Gastrocnemius medialis (tissue), 4 donors: ENCODE measurements around the gene CFAP221. TPM values are rescaled to one million over a fixed set of nuclear protein-coding genes. Genes with fewer than 3 reads are reported as not detected.

Experiments used
- ATAC-seq, 2 donors: fragments of 150-250 bp; one replicate each; pipeline ENCODE4 v1.9.1; 2016
- DNase-seq, 2 donors: peaks; one replicate each; pipeline ENCODE4 v3.0.0-alpha.2; 2019
- H3K27ac ChIP-seq, 4 donors: fragments of 200-600 bp; sonication (generic); 1 replicate in 1 of 4; 2 replicates in 3 of 4; pipeline ENCODE4 v1.5.1; 2016 to 2018; ENCODE audit warnings: mild to moderate bottlenecking in 2 of 4, moderate library complexity in 1 of 4
- H3K27me3 ChIP-seq, 3 donors: fragments of 200-600 bp; sonication (generic) in 2 of 3; 1 replicate in 1 of 3; 2 replicates in 2 of 3; pipeline versions ENCODE4 v1.5.1 to v1.6.0; 2016 to 2019; ENCODE audit warnings: mild to moderate bottlenecking in 1 of 3, moderate library complexity in 1 of 3
- H3K36me3 ChIP-seq, 2 donors: fragments of 200-600 bp; sonication (generic) in 1 of 2; one replicate each; pipeline ENCODE4 v1.5.1; 2017 to 2018
- H3K4me1 ChIP-seq, 2 donors: fragments of 200-600 bp; sonication (generic) in 1 of 2; one replicate each; pipeline ENCODE4 v1.5.1; 2016 to 2017; ENCODE audit warnings: mild to moderate bottlenecking in 2 of 2
- H3K4me3 ChIP-seq, 4 donors: fragments of 200-600 bp; sonication (generic) in 3 of 4; 1 replicate in 1 of 4; 2 replicates in 3 of 4; pipeline ENCODE4 v1.5.1; 2016 to 2019; ENCODE audit warnings: mild to moderate bottlenecking in 2 of 4
- H3K9me3 ChIP-seq, 3 donors: fragments of 200-600 bp; sonication (generic) in 2 of 3; 1 replicate in 1 of 3; 2 replicates in 2 of 3; pipeline ENCODE4 v1.5.1; 2016 to 2019
- POLR2A ChIP-seq, 2 donors: fragments of 450-650 bp; IDR thresholded peaks; one replicate each; pipeline ENCODE4 v1.6.1; 2017; ENCODE audit warnings: antibody characterized with exemption in 2 of 2, mild to moderate bottlenecking in 2 of 2, moderate library complexity in 2 of 2
- in situ Hi-C, 4 donors: fragments of 200-750 bp; cut with MboI; loops; one replicate each; pipeline versions ENCODE4 v1.15.0 to v1.8.0; 2017; ENCODE audit warnings: low sequenced_read_pairs in 4 of 4
- intact Hi-C: fragments of 100-400 bp; cut with DNase I; formaldehyde crosslinking; loops from one replicate; pipeline ENCODE4 v1.15.1; 2023; ENCODE audit warnings: low total_unique reads
- total RNA-seq, 4 donors: library from RNA; depleted of rRNA; stranded (reverse); fragments of >200 nt; gene quantifications; one replicate each; pipeline versions ENCODE4 v1.1.0 to v1.2.3, GENCODE V29; 2016
- TF ChIP-seq, protein P1 (sequence below), 5 experiments: fragments of 450-650 bp in 3 of 5; fragments of 200-600 bp in 2 of 5; sonication (generic) in 2 of 5; IDR thresholded peaks in 4 of 5; conservative IDR thresholded peaks in 1 of 5; 1 replicate in 4 of 5; 2 replicates in 1 of 5; pipeline ENCODE4 v1.5.1; 2016 to 2019; ENCODE audit warnings: antibody characterized with exemption in 5 of 5, mild to moderate bottlenecking in 3 of 5, moderate library complexity in 3 of 5

Gene CFAP221
- total RNA-seq, 4 donors from 2014 or later: not detected

DNA sequence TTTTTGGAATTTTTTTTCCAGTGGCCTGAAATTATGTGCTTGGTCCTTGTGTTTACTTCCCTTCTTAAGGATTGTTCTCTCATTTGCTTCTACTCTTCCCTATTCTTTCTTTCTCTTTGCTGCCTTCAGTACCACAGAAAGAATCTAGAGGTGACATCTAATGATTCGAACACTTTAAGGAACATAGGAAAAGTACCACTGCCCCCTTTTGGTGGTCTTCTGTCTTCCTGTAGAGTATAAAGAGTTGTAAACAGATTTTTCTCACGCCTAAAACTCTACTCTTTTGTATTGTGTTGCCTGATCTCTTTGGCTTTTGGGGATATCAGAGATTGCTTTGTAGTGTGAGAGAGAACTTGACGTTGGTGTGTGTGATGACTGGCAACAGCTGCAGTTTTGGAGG is 13.0 kb upstream of the CFAP221 start:
- in situ Hi-C loops: no loop called here
- H3K27me3 ChIP-seq: peaks cover 0 to under 1% (median 0%) of the 10 kb centered on the region in 3 donors
- TF ChIP-seq, protein P1, sequence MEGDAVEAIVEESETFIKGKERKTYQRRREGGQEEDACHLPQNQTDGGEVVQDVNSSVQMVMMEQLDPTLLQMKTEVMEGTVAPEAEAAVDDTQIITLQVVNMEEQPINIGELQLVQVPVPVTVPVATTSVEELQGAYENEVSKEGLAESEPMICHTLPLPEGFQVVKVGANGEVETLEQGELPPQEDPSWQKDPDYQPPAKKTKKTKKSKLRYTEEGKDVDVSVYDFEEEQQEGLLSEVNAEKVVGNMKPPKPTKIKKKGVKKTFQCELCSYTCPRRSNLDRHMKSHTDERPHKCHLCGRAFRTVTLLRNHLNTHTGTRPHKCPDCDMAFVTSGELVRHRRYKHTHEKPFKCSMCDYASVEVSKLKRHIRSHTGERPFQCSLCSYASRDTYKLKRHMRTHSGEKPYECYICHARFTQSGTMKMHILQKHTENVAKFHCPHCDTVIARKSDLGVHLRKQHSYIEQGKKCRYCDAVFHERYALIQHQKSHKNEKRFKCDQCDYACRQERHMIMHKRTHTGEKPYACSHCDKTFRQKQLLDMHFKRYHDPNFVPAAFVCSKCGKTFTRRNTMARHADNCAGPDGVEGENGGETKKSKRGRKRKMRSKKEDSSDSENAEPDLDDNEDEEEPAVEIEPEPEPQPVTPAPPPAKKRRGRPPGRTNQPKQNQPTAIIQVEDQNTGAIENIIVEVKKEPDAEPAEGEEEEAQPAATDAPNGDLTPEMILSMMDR (IDR thresholded peaks at IDR 0.05 in 4 of 5, conservative IDR thresholded peaks at IDR 0.05 in 1 of 5): no peak
- no peak for TF ChIP-seq POLR2A (IDR thresholded peaks at IDR 0.05)
- H3K9me3 ChIP-seq: peaks cover 0 to 12% (median 0%) of the 10 kb centered on the region in 3 donors
- ATAC-seq: no peak
- no peak overlapping the region for H3K4me3 ChIP-seq
- H3K27ac ChIP-seq: no peak overlapping the region
- no peak for DNase-seq
- intact Hi-C loops: no loop called here
- H3K36me3 ChIP-seq: no peaks in the 10 kb centered on the region
- H3K4me1 ChIP-seq: no peaks in the 10 kb centered on the region

DNA sequence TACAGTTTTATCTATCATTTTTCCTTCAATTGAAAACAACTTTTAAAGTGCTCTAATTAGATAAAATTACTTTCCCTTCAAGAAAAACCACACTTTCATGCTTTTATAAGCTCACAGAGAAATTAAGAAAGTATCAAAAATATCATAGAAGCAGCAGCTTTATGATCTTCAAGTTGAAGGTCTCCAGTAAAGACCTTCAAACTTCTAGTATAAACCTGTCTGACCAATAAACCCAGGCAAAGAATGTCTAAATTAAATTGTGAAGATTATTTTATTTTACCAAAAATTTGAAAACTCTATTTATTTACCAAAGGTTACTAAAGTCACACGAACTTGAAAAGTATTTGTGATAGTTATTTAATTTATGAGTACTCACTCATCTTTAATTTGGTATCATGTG is 10.7 kb upstream of the CFAP221 start:
- no peak for ATAC-seq

DNA sequence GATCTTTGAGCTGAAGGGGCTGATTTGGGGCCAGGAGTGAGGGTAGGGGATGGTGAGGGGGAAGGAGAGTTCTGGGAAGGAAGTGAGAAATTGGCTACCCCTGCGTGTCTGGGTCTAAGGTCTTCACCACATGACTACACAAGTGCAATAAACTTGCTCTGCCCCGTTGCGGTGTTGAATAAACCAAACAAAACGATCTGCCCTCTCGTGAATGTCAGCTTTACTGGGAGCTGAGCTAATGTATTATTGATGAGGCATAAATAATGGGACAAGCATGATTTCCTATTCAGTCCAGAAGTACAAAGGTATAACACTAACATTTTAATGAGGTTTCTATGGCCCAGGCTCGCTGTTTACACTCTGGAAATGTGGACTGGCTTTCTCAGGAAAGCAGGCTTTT is 8.0 kb upstream of the CFAP221 start:
- no peak overlapping the region for H3K27ac ChIP-seq
- no peaks in the 10 kb centered on the region for H3K36me3 ChIP-seq
- no peaks in the 10 kb centered on the region for H3K4me1 ChIP-seq
- no peak for ATAC-seq
- no peak overlapping the region for H3K4me3 ChIP-seq
- H3K27me3 ChIP-seq: no peaks in the 10 kb centered on the region
- TF ChIP-seq, protein P1 (IDR thresholded peaks at IDR 0.05 in 4 of 5, conservative IDR thresholded peaks at IDR 0.05 in 1 of 5): no peak
- no peak for TF ChIP-seq POLR2A (IDR thresholded peaks at IDR 0.05)
- intact Hi-C loops: no loop called here
- H3K9me3 ChIP-seq: peaks cover 0 to 12% (median 0%) of the 10 kb centered on the region in 3 donors
- DNase-seq: no peak
- in situ Hi-C loops: no loop called here

More for the DNA sequence above, 10.7 kb upstream of the CFAP221 start:
- H3K36me3 ChIP-seq: no peaks in the 10 kb centered on the region
- no peaks in the 10 kb centered on the region for H3K27me3 ChIP-seq
- no peak overlapping the region for H3K4me3 ChIP-seq
- in situ Hi-C loops: no loop called here
- TF ChIP-seq POLR2A (IDR thresholded peaks at IDR 0.05): no peak
- TF ChIP-seq, protein P1 (IDR thresholded peaks at IDR 0.05 in 4 of 5, conservative IDR thresholded peaks at IDR 0.05 in 1 of 5): no peak
- peaks cover 0 to 12% (median 0%) of the 10 kb centered on the region in 3 donors for H3K9me3 ChIP-seq
- no peaks in the 10 kb centered on the region for H3K4me1 ChIP-seq
- DNase-seq: no peak
- H3K27ac ChIP-seq: no peak overlapping the region
- intact Hi-C loops: no loop called here

DNA sequence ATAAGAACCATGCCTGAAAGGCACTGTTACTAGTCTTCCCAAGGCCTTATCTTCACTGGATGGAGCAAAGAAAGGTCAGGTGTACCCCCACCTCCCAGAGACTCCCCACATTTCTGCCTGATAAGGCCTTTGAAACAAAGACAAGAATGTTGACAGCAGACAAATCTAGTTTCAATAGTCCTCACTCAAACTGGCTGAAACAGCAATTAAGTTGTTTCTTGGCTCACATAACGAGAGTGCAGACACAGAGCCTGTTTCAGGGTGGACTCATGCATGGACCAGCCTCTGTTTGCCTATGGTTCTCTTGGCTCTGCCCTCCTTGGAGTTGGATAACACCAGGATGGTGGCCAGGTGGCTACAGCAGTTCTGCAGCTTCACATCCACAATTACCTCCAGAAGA is 7.5 kb upstream of the CFAP221 start:
- intact Hi-C loops (no loop called here), in situ Hi-C loops (no loop called here)
- no peaks in the 10 kb centered on the region for H3K36me3 ChIP-seq
- no peak overlapping the region for H3K27ac ChIP-seq
- ATAC-seq (no peak), DNase-seq (no peak)
- H3K27me3 ChIP-seq: no peaks in the 10 kb centered on the region
- H3K9me3 ChIP-seq: peaks cover 0 to 12% (median 0%) of the 10 kb centered on the region in 3 donors
- H3K4me3 ChIP-seq: no peak overlapping the region
- TF ChIP-seq, protein P1 (IDR thresholded peaks at IDR 0.05 in 4 of 5, conservative IDR thresholded peaks at IDR 0.05 in 1 of 5): no peak
- no peak for TF ChIP-seq POLR2A (IDR thresholded peaks at IDR 0.05)
- no peaks in the 10 kb centered on the region for H3K4me1 ChIP-seq

DNA sequence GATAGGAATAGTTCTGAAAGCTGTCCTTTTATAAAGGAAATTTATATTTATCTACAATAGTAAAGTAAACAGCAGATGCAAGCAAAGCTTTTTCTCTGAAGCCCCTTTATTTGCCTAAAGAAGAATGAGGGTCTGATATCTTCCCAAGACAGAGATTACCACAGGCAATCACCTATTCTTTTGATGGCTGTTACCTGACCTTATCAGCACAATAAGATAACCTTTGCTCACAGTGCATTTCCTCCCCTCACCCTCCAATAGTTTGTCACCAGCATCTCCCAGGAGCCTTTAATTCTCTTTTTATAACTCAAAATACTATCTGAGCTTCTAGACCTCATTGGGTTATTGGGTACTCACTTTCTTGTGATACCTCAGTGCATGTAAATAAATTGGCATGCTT is 6.5 kb upstream of the CFAP221 start:
- no peak overlapping the region for H3K4me3 ChIP-seq
- ATAC-seq (no peak), DNase-seq (no peak)
- no peak overlapping the region for H3K27ac ChIP-seq
- H3K4me1 ChIP-seq: no peaks in the 10 kb centered on the region
- TF ChIP-seq, protein P1 (IDR thresholded peaks at IDR 0.05 in 4 of 5, conservative IDR thresholded peaks at IDR 0.05 in 1 of 5): no peak
- no peak for TF ChIP-seq POLR2A (IDR thresholded peaks at IDR 0.05)
- in situ Hi-C loops: no loop called here
- peaks cover 0 to 12% (median 0%) of the 10 kb centered on the region in 3 donors for H3K9me3 ChIP-seq
- no peaks in the 10 kb centered on the region for H3K36me3 ChIP-seq
- intact Hi-C loops: no loop called here
- H3K27me3 ChIP-seq: no peaks in the 10 kb centered on the region
